GM12878 (cell line): ENCODE results near the gene SEC22C.
"Not testable (repeated sequence)": the region's sequence is repeated elsewhere in the genome, so short reads cannot be mapped to it uniquely, and the experiment has no call there.

Experiments used
- CEBPB ChIP-seq, 2 experiments: fragments of 150-350 bp in 1 of 2; IDR thresholded peaks; 2 replicates each; pipeline ENCODE4 v1.6.1; 2012 to 2014; ENCODE audit warnings: low read depth in 2 of 2, low read length in 2 of 2, borderline replicate concordance in 1 of 2, inconsistent platforms in 1 of 2
- CTCF ChIP-seq, 3 experiments: IDR thresholded peaks in 2 of 3; conservative IDR thresholded peaks in 1 of 3; 2 replicates each; pipeline ENCODE4 v1.5.1; 2011; ENCODE audit warnings: low read depth in 3 of 3, low read length in 3 of 3, mild to moderate bottlenecking in 3 of 3, control low read depth in 2 of 3, moderate library complexity in 2 of 3, inconsistent platforms in 1 of 3, mixed read lengths in 1 of 3; ENCODE audit not compliant: control insufficient read depth in 2 of 3, insufficient read depth in 1 of 3; ENCODE audit errors: extremely low read depth in 1 of 3
- MYC ChIP-seq: IDR thresholded peaks from 2 replicates; pipeline ENCODE4 v1.6.1; 2011; ENCODE audit warnings: mild to moderate bottlenecking, low read length, moderate library complexity, inconsistent platforms; ENCODE audit not compliant: insufficient read depth, insufficient replicate concordance, insufficient read length, severe bottlenecking
- POLR2A ChIP-seq: IDR thresholded peaks from 2 replicates; pipeline ENCODE4 v1.6.1; 2011; ENCODE audit warnings: low read depth, mild to moderate bottlenecking, low read length

DNA sequence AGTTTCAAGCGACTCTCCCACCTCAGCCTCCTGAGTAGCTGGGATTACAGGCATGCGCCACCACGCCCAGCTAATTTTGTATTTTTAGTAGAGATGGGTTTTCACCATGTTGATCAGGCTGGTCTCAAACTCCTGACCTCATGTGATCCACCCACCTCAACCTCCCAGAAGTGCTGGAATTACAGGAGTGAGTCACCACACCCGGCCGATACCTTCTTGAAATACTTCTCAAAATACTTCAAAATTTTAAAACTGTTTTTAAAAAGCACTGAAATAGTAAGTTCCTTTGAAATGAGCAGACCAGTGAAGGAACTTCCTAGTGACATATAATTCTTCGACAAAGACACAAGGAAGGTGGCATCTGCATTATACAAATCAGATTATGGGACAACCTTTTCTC, 24.9 kb downstream of the SEC22C start:
- not testable (repeated sequence) for TF ChIP-seq CEBPB (IDR thresholded peaks at IDR 0.05; ENCODE audit: borderline replicate concordance in 1 of 2, low read depth in 2 of 2, low read length in 2 of 2); MYC; POLR2A; CTCF (IDR thresholded peaks at IDR 0.05 in 2 of 3, conservative IDR thresholded peaks at IDR 0.05 in 1 of 3; ENCODE audit: control insufficient read depth in 2 of 3, extremely low read depth in 1 of 3, insufficient read depth in 1 of 3, low read depth in 3 of 3, low read length in 3 of 3)
